ENCODE results near the gene WDR55.
A peak's percentile ranks its signal among the peaks of the same experiment; 100 is the strongest.
"Not testable (repeated sequence)": the region's sequence is repeated elsewhere in the genome, so short reads cannot be mapped to it uniquely, and the experiment has no call there.

Gene WDR55

DNA sequence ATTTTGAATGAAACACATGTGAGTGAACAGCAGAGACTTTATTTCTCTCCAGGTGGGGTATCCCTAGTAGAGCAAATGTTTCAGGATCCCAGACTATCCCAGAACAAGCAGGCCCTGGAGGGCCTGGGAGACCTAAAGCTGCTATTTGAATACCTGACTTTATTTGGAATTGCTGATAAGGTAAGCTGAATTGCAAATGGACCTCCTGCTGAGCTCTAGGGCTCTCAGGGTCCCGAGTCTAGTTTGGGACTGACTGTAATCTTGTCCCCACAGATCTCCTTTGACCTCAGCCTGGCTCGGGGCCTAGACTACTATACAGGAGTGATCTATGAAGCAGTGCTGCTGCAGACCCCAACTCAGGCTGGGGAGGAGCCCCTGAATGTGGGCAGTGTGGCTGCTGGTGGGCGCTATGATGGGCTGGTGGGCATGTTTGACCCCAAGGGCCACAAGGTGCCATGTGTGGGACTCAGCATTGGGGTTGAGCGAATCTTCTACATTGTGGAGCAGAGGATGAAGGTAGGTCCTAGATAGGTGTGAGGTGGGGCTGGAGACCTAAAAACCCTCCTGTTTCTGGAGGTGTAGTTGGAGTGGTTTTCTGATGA lies 32.3 kb downstream of the WDR55 start:
- Histone ChIP-seq H3K27ac (ENCODE audit: low read length) (no peak overlapping the region), H3K4me2 (ENCODE audit: insufficient read depth, low read length) (no peak overlapping the region), H3K9ac (ENCODE audit: low read depth, low read length) (no peak overlapping the region), H3K9me3 (ENCODE audit: insufficient read depth, low read length, severe bottlenecking) (no peaks in the 10 kb centered on the region), H3K4me1 (ENCODE audit: insufficient read depth, low read length) (peaks cover 34% of the 10 kb centered on the region), H3K79me2 (ENCODE audit: insufficient read depth, low read length) (peaks cover 42% of the 10 kb centered on the region), H3K36me3 (ENCODE audit: insufficient read depth, low read length) (peaks cover 77% of the 10 kb centered on the region), H2AFZ (ENCODE audit: low read depth, low read length) (no peak overlapping the region), H3K27me3 (ENCODE audit: insufficient read depth, low read length, poor library complexity) (no peaks in the 10 kb centered on the region), H4K20me1 (ENCODE audit: insufficient read depth, low read length) (peaks cover 5% of the 10 kb centered on the region; the same call in 1 of the 2 replicates), H3K4me3 (ENCODE audit: low read depth in 1 of 2, low read length in 2 of 2) (no peak overlapping the region)
- TF ChIP-seq, protein P1, sequence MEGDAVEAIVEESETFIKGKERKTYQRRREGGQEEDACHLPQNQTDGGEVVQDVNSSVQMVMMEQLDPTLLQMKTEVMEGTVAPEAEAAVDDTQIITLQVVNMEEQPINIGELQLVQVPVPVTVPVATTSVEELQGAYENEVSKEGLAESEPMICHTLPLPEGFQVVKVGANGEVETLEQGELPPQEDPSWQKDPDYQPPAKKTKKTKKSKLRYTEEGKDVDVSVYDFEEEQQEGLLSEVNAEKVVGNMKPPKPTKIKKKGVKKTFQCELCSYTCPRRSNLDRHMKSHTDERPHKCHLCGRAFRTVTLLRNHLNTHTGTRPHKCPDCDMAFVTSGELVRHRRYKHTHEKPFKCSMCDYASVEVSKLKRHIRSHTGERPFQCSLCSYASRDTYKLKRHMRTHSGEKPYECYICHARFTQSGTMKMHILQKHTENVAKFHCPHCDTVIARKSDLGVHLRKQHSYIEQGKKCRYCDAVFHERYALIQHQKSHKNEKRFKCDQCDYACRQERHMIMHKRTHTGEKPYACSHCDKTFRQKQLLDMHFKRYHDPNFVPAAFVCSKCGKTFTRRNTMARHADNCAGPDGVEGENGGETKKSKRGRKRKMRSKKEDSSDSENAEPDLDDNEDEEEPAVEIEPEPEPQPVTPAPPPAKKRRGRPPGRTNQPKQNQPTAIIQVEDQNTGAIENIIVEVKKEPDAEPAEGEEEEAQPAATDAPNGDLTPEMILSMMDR (IDR thresholded peaks at IDR 0.05; ENCODE audit: borderline replicate concordance, extremely low read depth, low read length, poor library complexity, severe bottlenecking) = no peak
- no peak for TF ChIP-seq EZH2 (IDR thresholded peaks at IDR 0.05; ENCODE audit: borderline replicate concordance, low read depth, low read length, severe bottlenecking)
- DNase-seq (no peak), ATAC-seq (ENCODE audit: insufficient read depth, low read depth) (no peak)

GRCh38 chr5:140700177-140701144 lies 35.8 kb downstream of the WDR55 start, which contains the start of gene ZMAT2:
Gene ZMAT2 (plus strand): TSS chr5:140700447. CDS start chr5:140700461, 14 bp downstream.
- Histone ChIP-seq H4K20me1 (ENCODE audit: insufficient read depth, low read length) (peaks cover 5% of the 10 kb centered on the region; the same call in 1 of the 2 replicates), H3K9me3 (ENCODE audit: insufficient read depth, low read length, severe bottlenecking) (no peaks in the 10 kb centered on the region), H3K27me3 (ENCODE audit: insufficient read depth, low read length, poor library complexity) (no peaks in the 10 kb centered on the region), H3K36me3 (ENCODE audit: insufficient read depth, low read length) (peaks cover 84% of the 10 kb centered on the region), H2AFZ (ENCODE audit: low read depth, low read length) (peak within 1 kb of the TSS; percentile 85), H3K27ac (ENCODE audit: low read length) (peak within 1 kb of the TSS; percentile 76), H3K4me2 (ENCODE audit: insufficient read depth, low read length) (peak within 1 kb of the TSS; percentile 77), H3K9ac (ENCODE audit: low read depth, low read length) (peak within 1 kb of the TSS; percentile 64), H3K4me3 (ENCODE audit: low read depth in 1 of 2, low read length in 2 of 2) (peak within 1 kb of the TSS; percentile 50 to 77), H3K79me2 (ENCODE audit: insufficient read depth, low read length) (peaks cover 23% of the 10 kb centered on the region), H3K4me1 (ENCODE audit: insufficient read depth, low read length) (peaks cover 22% of the 10 kb centered on the region)
- peak; percentile 96 for DNase-seq
- ATAC-seq (ENCODE audit: insufficient read depth, low read depth) = peak; percentile 97
- TF ChIP-seq, protein P1 (IDR thresholded peaks at IDR 0.05; ENCODE audit: borderline replicate concordance, extremely low read depth, low read length, poor library complexity, severe bottlenecking) = no peak
- TF ChIP-seq EZH2 (IDR thresholded peaks at IDR 0.05; ENCODE audit: borderline replicate concordance, low read depth, low read length, severe bottlenecking) = no peak

GRCh38 chr5:140707812-140708211 lies 43.1 kb downstream of the WDR55 start:
- no peak overlapping the region for H3K9ac ChIP-seq (ENCODE audit: low read depth, low read length)
- no peak overlapping the region for H3K27ac ChIP-seq (ENCODE audit: low read length)
- H2AFZ ChIP-seq (ENCODE audit: low read depth, low read length) = no peak overlapping the region
- no peak overlapping the region for H3K4me3 ChIP-seq (ENCODE audit: low read depth in 1 of 2, low read length in 2 of 2)
- no peaks in the 10 kb centered on the region for H4K20me1 ChIP-seq (ENCODE audit: insufficient read depth, low read length)
- H3K36me3 ChIP-seq (ENCODE audit: insufficient read depth, low read length) = peaks cover 42% of the 10 kb centered on the region
- peaks cover 26% of the 10 kb centered on the region for H3K4me1 ChIP-seq (ENCODE audit: insufficient read depth, low read length)
- no peak overlapping the region for H3K4me2 ChIP-seq (ENCODE audit: insufficient read depth, low read length)
- TF ChIP-seq, protein P1 (IDR thresholded peaks at IDR 0.05; ENCODE audit: borderline replicate concordance, extremely low read depth, low read length, poor library complexity, severe bottlenecking) = no peak
- no peak for TF ChIP-seq EZH2 (IDR thresholded peaks at IDR 0.05; ENCODE audit: borderline replicate concordance, low read depth, low read length, severe bottlenecking)
- ATAC-seq (ENCODE audit: insufficient read depth, low read depth) = no peak
- H3K9me3 ChIP-seq (ENCODE audit: insufficient read depth, low read length, severe bottlenecking) = no peaks in the 10 kb centered on the region
- no peak for DNase-seq
- H3K27me3 ChIP-seq (ENCODE audit: insufficient read depth, low read length, poor library complexity) = no peaks in the 10 kb centered on the region
- peaks cover 1% of the 10 kb centered on the region; the same call in 1 of the 2 replicates for H3K79me2 ChIP-seq (ENCODE audit: insufficient read depth, low read length)

DNA sequence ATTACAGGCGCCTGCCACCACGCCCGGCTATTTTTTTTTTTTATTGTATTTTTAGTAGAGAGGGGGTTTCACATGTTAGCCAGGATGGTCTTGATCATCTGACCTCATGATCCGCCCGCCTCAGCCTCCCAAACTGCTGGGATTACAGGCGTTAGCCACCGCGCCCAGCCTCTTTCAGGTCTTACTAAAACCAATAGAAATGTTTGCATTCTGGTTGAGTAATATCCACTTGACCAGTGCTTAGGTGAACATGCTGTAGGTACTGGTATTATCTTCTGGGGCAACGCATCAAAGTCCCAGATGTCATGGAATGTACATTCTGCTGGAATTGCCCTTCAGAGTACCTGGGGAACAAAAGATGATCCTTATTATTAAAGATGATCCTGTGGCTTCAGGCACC lies 44.1 kb downstream of the WDR55 start:
- not testable (repeated sequence) for H3K9ac ChIP-seq (ENCODE audit: low read depth, low read length); H3K4me2 ChIP-seq (ENCODE audit: insufficient read depth, low read length); H3K27ac ChIP-seq (ENCODE audit: low read length); DNase-seq; H3K79me2 ChIP-seq (ENCODE audit: insufficient read depth, low read length); ATAC-seq (ENCODE audit: insufficient read depth, low read depth); H2AFZ ChIP-seq (ENCODE audit: low read depth, low read length); H4K20me1 ChIP-seq (ENCODE audit: insufficient read depth, low read length); H3K9me3 ChIP-seq (ENCODE audit: insufficient read depth, low read length, severe bottlenecking); H3K4me3 ChIP-seq (ENCODE audit: low read depth in 1 of 2, low read length in 2 of 2); H3K27me3 ChIP-seq (ENCODE audit: insufficient read depth, low read length, poor library complexity)
- H3K36me3 ChIP-seq (ENCODE audit: insufficient read depth, low read length) = peaks cover 34% of the 10 kb centered on the region
- peaks cover 26% of the 10 kb centered on the region for H3K4me1 ChIP-seq (ENCODE audit: insufficient read depth, low read length)
